GM23338 (cell line): ENCODE results near the gene ABI2. TPM values are rescaled to one million over a fixed set of nuclear protein-coding genes. Genes with fewer than 3 reads are reported as not detected.

Experiments
- ATAC-seq: fragments of 200-7000 bp; cut with Tn5 transposase; 3 replicates; pipeline ENCODE4 v1.9.1; 2020
- DNase-seq: peaks from one replicate; pipeline ENCODE4 v3.0.0-alpha.2; 2015; ENCODE audit warnings: low spot score
- H2AFZ ChIP-seq: fragments of 200-600 bp; sonication (generic); 2 replicates; pipeline ENCODE4 v1.8.0; 2016; ENCODE audit warnings: antibody characterized with exemption, mild to moderate bottlenecking, moderate library complexity
- H3F3A ChIP-seq: fragments of 200-600 bp; sonication (generic); replicated peaks from 2 replicates; pipeline ENCODE4 v1.8.0; 2017; ENCODE audit warnings: antibody characterized with exemption, mixed run types, low read depth
- H3K27ac ChIP-seq: fragments of 200-600 bp; sonication (generic); 2 replicates; pipeline ENCODE4 v1.6.1; 2016; ENCODE audit warnings: low read depth
- H3K27me3 ChIP-seq: fragments of 200-600 bp; sonication (generic); 2 replicates; pipeline ENCODE4 v1.8.0; 2016; ENCODE audit warnings: mild to moderate bottlenecking, mixed run types, moderate library complexity; ENCODE audit not compliant: insufficient read depth
- H3K36me3 ChIP-seq: fragments of 200-600 bp; sonication (generic); 2 replicates; pipeline ENCODE4 v1.8.0; 2016; ENCODE audit warnings: mild to moderate bottlenecking; ENCODE audit not compliant: insufficient read depth
- H3K4me1 ChIP-seq: fragments of 200-600 bp; sonication (generic); 2 replicates; pipeline ENCODE4 v1.8.0; 2016; ENCODE audit warnings: mild to moderate bottlenecking, moderate library complexity; ENCODE audit not compliant: insufficient read depth
- H3K4me2 ChIP-seq: fragments of 200-600 bp; sonication (generic); 2 replicates; pipeline ENCODE4 v1.7.1; 2017; ENCODE audit warnings: mixed run types
- H3K4me3 ChIP-seq: fragments of 200-600 bp; sonication (generic); 2 replicates; pipeline ENCODE4 v1.6.1; 2016; ENCODE audit warnings: mixed run types
- H3K79me2 ChIP-seq: fragments of 200-600 bp; sonication (generic); replicated peaks from 2 replicates; pipeline ENCODE4 v1.8.0; 2017; ENCODE audit warnings: mild to moderate bottlenecking; ENCODE audit not compliant: insufficient read depth
- H3K9me2 ChIP-seq: fragments of 200-600 bp; sonication (generic); 2 replicates; pipeline ENCODE4 v1.8.0; 2017; ENCODE audit not compliant: insufficient read depth
- H4K20me1 ChIP-seq: fragments of 200-600 bp; sonication (generic); replicated peaks from 2 replicates; pipeline ENCODE4 v1.8.0; 2017; ENCODE audit warnings: mild to moderate bottlenecking; ENCODE audit not compliant: insufficient read depth
- H3K27ac Mint-ChIP-seq: 2 replicates; pipeline ENCODE4 v1.8.0; 2020; ENCODE audit warnings: inconsistent platforms, mild to moderate bottlenecking, moderate library complexity, mixed read lengths
- H3K27me3 Mint-ChIP-seq: 3 replicates; pipeline ENCODE4 v1.8.0; 2022; ENCODE audit warnings: low read depth, mild to moderate bottlenecking, moderate library complexity, mixed read lengths, inconsistent platforms; ENCODE audit not compliant: insufficient read depth, poor library complexity
- H3K36me3 Mint-ChIP-seq: 3 replicates; pipeline ENCODE4 v1.8.0; 2021; ENCODE audit warnings: low read depth, mild to moderate bottlenecking, inconsistent platforms, moderate library complexity, mixed read lengths
- H3K4me1 Mint-ChIP-seq: 3 replicates; pipeline ENCODE4 v1.8.0; 2020; ENCODE audit warnings: mild to moderate bottlenecking, inconsistent platforms, mixed read lengths
- H3K4me3 Mint-ChIP-seq: 3 replicates; pipeline ENCODE4 v1.8.0; 2021; ENCODE audit warnings: moderate library complexity, mild to moderate bottlenecking, inconsistent platforms, mixed read lengths
- H3K9me3 Mint-ChIP-seq: 3 replicates; pipeline ENCODE4 v1.8.0; 2020; ENCODE audit warnings: moderate library complexity, mild to moderate bottlenecking, inconsistent platforms, mixed read lengths
- CREB1 ChIP-seq: fragments of 250-450 bp; sonication (Bioruptor Pico); IDR thresholded peaks from 2 replicates; pipeline ENCODE4 v1.5.0; 2020; ENCODE audit warnings: low read depth, mild to moderate bottlenecking, moderate library complexity
- CTCF ChIP-seq, 2 experiments: fragments of 200-600 bp in 1 of 2; sonication (generic) in 1 of 2; conservative IDR thresholded peaks; 2 replicates each; pipeline versions ENCODE4 v1.5.1 to v1.6.1; 2016 to 2017; ENCODE audit warnings: antibody characterized with exemption in 2 of 2, low read depth in 2 of 2, mild to moderate bottlenecking in 2 of 2, moderate library complexity in 1 of 2
- EZH2 ChIP-seq: fragments of 200-600 bp; sonication (generic); IDR thresholded peaks from one replicate; pipeline ENCODE4 v1.8.0; 2017; ENCODE audit warnings: antibody characterized with exemption, mild to moderate bottlenecking, low read depth; ENCODE audit not compliant: unreplicated experiment
- EZH2phosphoT487 ChIP-seq: fragments of 200-600 bp; sonication (generic); IDR thresholded peaks from one replicate; pipeline ENCODE4 v1.8.1; 2018; ENCODE audit warnings: antibody characterized with exemption; ENCODE audit not compliant: unreplicated experiment
- JUNB ChIP-seq: IDR thresholded peaks from one replicate; pipeline ENCODE4 v1.6.1; 2016; ENCODE audit warnings: antibody characterized with exemption; ENCODE audit not compliant: unreplicated experiment
- NANOG ChIP-seq: IDR thresholded peaks from 2 replicates; pipeline ENCODE4 v1.6.1; 2016; ENCODE audit warnings: antibody characterized with exemption, borderline replicate concordance
- POLR2AphosphoS5 ChIP-seq: IDR thresholded peaks from 2 replicates; pipeline ENCODE4 v1.6.1; 2016; ENCODE audit warnings: antibody characterized with exemption, low read depth
- REST ChIP-seq: IDR thresholded peaks from one replicate; pipeline ENCODE4 v1.6.1; 2018; ENCODE audit warnings: antibody characterized with exemption; ENCODE audit not compliant: unreplicated experiment
- STAT1 ChIP-seq: IDR thresholded peaks from one replicate; pipeline ENCODE4 v1.6.1; 2016; ENCODE audit warnings: antibody characterized with exemption; ENCODE audit not compliant: unreplicated experiment
- ZNF114 ChIP-seq: fragments of 250-450 bp; sonication (Bioruptor Pico); IDR thresholded peaks from 2 replicates; pipeline ENCODE4 v1.5.0; 2020; ENCODE audit warnings: mild to moderate bottlenecking, moderate library complexity
- ZNF331 ChIP-seq: fragments of 250-450 bp; sonication (Bioruptor Pico); IDR thresholded peaks from 2 replicates; pipeline ENCODE4 v1.5.0; 2020; ENCODE audit warnings: low read depth, mild to moderate bottlenecking, moderate library complexity
- ZNF462 ChIP-seq: fragments of 250-450 bp; sonication (Bioruptor Pico); IDR thresholded peaks from 2 replicates; pipeline ENCODE4 v1.5.0; 2020; ENCODE audit warnings: mild to moderate bottlenecking, moderate library complexity
- polyA plus RNA-seq: library from polyadenylated mRNA; unstranded; fragments of >200 nt; fragmentation: Nextera tagmentation; extraction: Ambion mirVana; gene quantifications from 2 replicates; pipeline ENCODE4 v1.2.1, GENCODE V29; 2016
- total RNA-seq: library from RNA; depleted of rRNA; stranded (reverse); fragments of >200 nt; shearing (Covaris generic); gene quantifications from 2 replicates; pipeline ENCODE4 v1.2.3, GENCODE V29; 2014
- TF ChIP-seq, protein P1 (sequence below): IDR thresholded peaks from 2 replicates; pipeline ENCODE4 v1.6.1; 2016; ENCODE audit warnings: antibody characterized with exemption

Gene ABI2
- total and polyA plus RNA-seq, 2 experiments from 2014 or later, result 46.5 to 114 TPM

- Mint-ChIP-seq H3K36me3 (peaks cover 16% of the 10 kb centered on the region), H3K4me3 (no peak overlapping the region), H3K27me3 (peaks cover 2% of the 10 kb centered on the region), H3K9me3 (no peaks in the 10 kb centered on the region), H3K4me1 (no peaks in the 10 kb centered on the region), H3K27ac (no peak overlapping the region)
- Histone ChIP-seq H3K27ac (no peak overlapping the region), H3K36me3 (peaks cover 7% of the 10 kb centered on the region; the same call in 1 of the 2 replicates), H2AFZ (no peak overlapping the region), H3F3A (no peaks in the 10 kb centered on the region), H3K4me1 (no peaks in the 10 kb centered on the region), H3K79me2 (no peaks in the 10 kb centered on the region), H3K4me2 (no peak overlapping the region), H3K4me3 (no peak overlapping the region), H4K20me1 (no peaks in the 10 kb centered on the region; the same call in 1 of the 2 replicates), H3K9me2 (no peaks in the 10 kb centered on the region), H3K27me3 (no peaks in the 10 kb centered on the region)
- DNase-seq, result no peak
- no peak for ATAC-seq
- TF ChIP-seq, protein P1, sequence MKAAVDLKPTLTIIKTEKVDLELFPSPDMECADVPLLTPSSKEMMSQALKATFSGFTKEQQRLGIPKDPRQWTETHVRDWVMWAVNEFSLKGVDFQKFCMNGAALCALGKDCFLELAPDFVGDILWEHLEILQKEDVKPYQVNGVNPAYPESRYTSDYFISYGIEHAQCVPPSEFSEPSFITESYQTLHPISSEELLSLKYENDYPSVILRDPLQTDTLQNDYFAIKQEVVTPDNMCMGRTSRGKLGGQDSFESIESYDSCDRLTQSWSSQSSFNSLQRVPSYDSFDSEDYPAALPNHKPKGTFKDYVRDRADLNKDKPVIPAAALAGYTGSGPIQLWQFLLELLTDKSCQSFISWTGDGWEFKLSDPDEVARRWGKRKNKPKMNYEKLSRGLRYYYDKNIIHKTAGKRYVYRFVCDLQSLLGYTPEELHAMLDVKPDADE, result no peak
- no peak for TF ChIP-seq ZNF331 (CRISPR knock-in tag)
- no peak for TF ChIP-seq ZNF114 (CRISPR knock-in tag)
- TF ChIP-seq EZH2phosphoT487, result no peak
- no peak for TF ChIP-seq STAT1
- TF ChIP-seq REST, result no peak
- no peak for TF ChIP-seq EZH2
- no peak for TF ChIP-seq ZNF462
- no peak for TF ChIP-seq POLR2AphosphoS5
- TF ChIP-seq CTCF (conservative IDR thresholded peaks at IDR 0.05; ENCODE audit: low read depth in 2 of 2), result no peak
- TF ChIP-seq JUNB, result no peak
- no peak for TF ChIP-seq CREB1 (CRISPR knock-in tag)
- no peak for TF ChIP-seq NANOG
Observed at GRCh38 chr2:203446071-203446481, 117.9 kb downstream of the ABI2 start.
